ENCODE data around the gene TSACC.

DNA sequence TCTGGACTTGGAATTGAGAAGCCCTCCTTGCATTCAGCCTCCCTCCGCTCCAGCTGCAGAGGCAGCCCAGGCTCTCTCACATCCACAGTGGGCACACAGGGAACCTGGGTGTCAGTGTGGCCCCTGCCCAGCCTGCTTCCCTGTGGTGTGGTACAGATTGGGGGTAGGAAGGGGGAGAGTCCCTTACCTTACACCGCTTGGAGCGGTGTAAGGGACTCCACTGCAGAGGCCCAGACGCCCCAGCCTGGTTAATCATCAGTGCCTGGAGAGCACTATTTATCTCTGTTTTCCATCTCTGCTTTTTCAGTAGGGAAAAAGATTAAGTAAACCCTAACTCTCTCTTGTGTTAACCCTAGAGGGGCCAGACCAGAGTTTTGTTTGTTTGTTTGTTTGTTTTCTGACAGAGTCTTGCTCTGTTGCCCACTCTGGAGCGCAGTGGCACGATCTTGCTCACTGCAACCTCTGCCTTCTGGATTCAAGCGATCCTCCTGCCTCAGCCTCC lies 29.9 kb downstream of the TSACC start:
- TF ChIP-seq, protein P1, sequence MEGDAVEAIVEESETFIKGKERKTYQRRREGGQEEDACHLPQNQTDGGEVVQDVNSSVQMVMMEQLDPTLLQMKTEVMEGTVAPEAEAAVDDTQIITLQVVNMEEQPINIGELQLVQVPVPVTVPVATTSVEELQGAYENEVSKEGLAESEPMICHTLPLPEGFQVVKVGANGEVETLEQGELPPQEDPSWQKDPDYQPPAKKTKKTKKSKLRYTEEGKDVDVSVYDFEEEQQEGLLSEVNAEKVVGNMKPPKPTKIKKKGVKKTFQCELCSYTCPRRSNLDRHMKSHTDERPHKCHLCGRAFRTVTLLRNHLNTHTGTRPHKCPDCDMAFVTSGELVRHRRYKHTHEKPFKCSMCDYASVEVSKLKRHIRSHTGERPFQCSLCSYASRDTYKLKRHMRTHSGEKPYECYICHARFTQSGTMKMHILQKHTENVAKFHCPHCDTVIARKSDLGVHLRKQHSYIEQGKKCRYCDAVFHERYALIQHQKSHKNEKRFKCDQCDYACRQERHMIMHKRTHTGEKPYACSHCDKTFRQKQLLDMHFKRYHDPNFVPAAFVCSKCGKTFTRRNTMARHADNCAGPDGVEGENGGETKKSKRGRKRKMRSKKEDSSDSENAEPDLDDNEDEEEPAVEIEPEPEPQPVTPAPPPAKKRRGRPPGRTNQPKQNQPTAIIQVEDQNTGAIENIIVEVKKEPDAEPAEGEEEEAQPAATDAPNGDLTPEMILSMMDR (IDR thresholded peaks at IDR 0.05), result no peak
- TF ChIP-seq POLR2A (IDR thresholded peaks at IDR 0.05), result no peak

All from Peyer's patch (tissue), 4 donors.